DMS53 treated with DMSO at 0.1 percent for 48 hours (cell line): ENCODE data around the gene PLEKHH1.
A peak's percentile ranks its signal among the peaks of the same experiment; 100 is the strongest.

Experiments used
- DNase-seq: peaks from one replicate; lab custom pipeline; 2025; ENCODE audit not compliant: unreplicated experiment; lab: John Stamatoyannopoulos, UW

PLEKHH1 gene

DNA sequence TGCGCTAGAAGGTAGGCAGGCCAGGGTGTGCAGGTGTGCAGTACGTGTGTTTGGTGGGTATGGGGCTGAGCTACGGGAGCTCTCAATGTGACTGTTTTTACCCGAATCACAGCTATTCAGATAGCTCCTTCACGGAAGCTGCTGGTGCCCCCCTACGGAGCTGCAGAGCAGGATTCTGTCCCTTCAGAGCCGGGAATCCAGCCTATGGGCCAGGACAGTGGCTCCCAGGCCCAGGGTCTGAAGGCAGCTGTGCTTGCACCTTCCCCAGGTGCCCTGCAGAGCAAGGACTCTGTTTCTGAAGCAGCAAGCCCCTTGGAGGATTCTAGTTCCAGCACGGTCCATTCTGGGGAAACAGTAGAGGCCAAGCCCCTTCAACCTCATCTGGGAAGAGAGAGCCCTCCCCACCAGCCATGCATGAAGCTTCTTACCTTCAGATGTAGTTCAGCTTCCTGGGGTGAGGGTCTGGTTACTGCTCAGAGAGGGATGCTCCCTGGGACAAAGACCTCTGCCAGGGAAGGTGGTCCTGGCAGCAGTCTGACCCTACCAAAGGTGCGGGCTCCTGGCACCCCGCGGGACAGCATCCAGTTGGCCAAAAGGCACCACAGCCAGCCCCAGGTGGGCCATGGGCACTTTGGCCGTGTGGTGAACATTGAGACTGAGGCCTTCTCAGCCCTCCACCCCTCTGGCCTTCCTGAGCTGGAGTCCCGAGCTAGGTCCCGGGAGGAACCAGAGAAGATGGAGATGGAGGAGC, 29.1 kb downstream of the PLEKHH1 start:
- DNase-seq = no peak

DNA sequence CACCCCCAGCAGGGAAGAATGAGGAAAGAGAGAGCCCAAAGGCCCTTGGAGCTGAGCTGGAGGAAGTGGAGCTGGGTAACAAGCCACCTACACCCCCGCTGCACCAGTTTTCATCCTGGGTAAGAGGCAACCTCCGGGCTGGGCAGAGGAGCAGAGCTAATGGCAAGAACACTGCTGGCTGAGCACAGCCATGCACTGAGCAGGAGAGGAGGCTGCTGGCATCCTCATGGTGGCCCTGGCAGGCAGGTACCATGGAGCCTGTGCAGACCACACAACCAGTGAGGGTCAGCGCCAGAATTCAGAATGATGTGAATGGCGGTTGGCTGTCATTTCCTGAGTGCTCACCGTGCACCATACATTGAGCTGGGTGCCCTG, 29.7 kb downstream of the PLEKHH1 start:
- DNase-seq = no peak

DNA sequence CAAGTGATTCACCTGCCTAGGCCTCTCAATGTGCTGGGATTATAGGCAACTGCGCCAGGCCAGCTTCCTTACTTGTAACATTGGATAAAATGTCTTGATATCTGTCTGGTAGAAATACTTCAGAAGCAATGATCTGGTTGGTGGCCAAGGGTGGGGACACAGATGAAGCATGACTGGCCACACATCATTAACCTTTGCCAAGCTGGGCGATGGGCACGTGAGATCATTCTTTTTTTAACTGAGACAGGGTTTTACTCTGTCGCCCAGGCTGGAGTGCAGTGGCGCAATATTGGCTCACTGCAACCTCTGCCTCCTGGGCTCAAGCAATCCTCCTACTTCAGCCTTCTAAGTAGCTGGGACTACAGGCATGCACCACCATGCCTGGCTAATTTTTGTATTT, 31.1 kb downstream of the PLEKHH1 start:
- DNase-seq = no peak

DNA sequence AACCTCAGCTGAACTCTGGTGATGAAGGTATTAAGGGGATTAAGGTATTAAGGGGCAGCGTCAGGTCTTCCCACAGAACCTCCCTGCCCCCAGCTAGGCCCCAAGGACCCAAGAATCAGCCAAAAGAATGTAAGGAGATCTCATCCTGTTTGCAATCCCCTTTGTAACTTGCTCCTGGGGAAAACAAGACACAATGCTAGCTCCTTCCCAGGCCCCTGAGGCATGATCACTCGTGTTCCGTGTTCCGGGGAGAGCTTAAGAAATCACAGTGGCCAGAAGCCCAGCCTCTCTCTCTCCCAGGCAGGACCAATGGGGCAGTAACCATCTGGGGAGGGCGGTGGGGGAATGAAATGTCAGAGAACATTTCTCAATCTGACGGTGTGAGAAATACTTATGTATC, 33.8 kb downstream of the PLEKHH1 start:
- no peak for DNase-seq

DNA sequence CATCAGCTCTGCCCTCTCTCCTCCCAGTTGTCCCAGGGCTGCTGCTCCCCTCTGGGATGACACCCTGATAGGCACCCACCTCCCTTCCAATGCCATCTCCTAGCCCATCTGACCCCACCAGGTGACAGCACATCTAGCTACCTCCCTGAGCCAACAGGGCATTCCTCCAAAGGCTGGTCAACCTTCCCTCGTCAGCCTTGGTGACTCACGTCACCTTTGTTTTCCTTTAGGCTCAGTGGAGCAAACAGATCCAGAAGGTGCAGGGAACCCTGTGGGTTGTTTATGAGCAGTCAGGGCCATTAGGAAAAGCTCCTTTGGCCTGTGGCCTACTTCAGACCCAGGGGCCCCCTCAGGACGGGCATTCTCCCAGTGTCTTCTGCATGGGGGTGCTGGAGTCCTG, 34.6 kb downstream of the PLEKHH1 start:
- no peak for DNase-seq

DNA sequence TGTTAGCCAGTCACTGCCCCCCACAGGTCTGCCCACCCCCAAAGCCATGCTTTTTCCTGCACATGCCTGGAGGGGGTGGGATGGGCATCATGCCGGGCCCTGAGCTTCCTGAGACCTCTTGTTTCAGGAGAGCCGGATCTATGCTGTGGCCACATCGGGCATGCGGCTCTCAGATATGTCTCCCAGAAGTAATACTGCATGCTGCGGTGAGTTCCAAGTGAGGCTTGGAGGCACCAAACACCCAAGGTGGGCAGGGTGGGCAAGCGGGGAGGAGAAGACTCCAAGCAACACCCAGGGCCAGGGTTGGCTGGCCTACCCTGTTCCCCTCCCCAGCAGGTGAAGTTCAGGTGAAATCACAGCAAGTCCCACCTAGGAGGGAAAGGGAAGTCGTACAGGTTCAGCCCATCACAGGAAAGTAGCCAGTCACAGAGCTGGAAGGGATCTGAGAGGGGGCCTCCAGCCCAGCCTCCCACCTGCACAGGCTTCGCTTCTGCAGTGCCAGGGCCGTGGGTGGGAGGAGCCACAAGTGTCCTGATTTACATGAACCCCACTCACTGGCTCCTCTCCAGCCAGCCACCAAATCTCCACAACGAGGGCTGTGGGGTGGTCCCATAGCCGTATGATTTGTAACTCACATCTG, 36.0 kb downstream of the PLEKHH1 start:
- no peak for DNase-seq

DNA sequence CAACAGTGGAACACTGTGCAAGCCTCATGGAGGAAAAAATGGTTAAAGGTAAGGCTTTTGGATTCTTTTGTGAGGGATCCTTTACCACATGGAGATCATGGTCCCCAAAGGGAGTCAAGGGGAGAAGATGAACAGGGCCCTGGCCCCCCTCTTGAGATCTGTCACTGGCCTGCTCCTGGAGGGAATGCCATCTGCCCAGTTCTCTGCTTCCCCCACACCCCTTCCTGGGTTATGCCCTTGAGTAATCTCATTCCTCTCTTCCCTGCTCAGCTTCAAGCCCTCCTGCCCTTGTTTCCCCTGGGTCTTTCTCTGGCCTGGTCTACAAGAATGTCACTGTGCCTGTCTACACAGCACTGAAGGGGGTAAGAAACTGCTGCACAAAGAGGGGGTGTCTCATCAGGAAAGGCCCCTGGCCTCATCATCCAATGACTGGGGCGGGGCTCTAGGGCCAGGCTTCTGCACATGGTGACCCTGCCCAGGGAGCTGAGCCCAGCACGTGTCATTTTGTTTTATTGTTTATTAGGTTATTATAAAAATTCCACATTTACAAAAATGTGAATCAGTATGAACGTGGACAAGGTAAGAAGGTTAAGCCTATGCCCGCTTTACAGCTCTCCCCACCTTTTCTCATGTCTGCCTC, 36.7 kb downstream of the PLEKHH1 start:
- DNase-seq = no peak

DNA sequence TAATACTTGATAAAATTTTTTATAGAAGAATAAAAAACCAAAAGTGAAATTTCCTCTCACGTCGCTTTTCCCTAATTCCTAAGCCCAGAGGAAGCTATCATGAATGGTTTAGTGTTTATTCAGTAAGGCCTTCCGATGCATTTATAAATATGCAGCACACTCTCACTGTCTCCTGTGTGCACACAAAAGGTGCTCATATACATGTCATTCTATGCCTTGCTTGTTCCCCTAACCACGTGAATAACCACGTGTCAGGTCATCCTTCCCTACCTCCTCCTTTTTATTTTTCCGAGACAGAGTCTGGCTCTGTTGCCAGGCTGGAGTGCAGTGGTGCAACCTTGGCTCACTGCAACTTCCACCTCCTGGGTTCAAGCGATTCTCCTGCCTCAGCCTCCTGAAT, 37.4 kb downstream of the PLEKHH1 start:
- no peak for DNase-seq

DNA sequence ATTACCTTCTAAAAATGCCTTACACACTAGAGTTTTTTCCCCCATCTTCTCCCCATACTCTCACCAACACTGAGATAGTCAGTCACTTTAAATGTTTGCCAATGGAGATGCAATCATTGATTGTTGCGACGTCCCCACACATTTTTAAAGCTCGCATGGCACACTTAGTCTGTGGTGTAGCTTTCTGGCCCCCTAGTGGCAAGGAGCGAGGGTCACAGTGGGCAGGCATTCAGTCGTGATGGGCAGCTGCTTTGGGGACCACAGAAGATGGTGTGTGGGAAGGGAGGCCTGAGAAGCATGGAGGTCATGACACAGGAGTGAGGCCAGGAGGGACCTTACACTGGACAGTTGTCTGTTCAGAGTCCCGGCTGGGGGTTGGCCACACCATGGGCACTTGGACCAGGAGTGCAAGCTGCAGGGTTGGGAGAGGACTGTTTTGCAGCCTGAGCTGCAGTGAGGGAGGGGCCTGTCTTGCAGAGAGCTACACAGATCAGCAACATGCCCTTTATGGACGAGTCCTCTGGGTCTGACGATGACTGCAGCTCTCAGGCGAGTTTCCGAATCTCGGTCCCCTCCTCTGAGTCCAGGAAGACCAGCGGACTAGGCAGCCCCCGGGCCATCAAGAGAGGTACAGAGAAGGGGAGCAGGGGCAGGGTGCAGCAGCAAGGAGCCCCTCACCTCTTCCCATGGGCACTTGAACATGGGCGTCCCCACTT, 38.3 kb downstream of the PLEKHH1 start:
- peak; percentile 15 for DNase-seq

DNA sequence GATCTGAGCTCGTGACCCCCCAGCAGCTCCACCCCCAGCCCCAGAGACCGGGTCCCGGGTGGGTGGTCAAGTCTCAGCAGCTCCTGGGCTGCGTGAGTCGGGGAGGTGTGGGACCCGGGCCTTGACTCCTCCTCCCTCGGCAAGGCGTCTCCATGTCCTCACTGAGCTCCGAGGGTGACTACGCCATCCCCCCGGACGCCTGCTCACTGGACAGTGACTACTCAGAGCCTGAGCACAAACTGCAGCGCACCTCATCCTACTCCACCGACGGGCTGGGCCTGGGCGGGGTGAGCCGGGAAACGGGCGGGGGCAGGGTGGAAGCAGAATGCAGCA, 38.9 kb downstream of the PLEKHH1 start:
- no peak for DNase-seq

DNA sequence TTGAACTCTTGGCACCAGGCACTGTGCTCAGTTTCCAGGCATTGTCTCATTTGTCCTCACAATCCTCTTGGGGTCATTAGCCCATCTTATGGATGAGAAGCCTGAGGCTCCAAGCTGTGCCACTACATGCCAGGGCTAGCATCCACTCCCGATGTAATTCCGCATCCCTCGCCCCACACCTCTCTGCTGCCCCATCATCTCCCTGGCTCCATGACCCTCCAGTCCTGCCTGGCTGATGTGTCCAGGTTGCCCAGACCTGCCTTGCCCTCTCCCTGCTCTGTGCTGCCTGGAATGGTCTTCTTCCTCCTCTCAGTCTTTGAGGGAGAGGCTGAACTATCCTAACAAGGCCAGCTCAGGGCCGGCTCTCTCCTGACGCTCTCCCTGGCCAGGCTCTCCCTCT, 39.5 kb downstream of the PLEKHH1 start:
- no peak for DNase-seq

DNA sequence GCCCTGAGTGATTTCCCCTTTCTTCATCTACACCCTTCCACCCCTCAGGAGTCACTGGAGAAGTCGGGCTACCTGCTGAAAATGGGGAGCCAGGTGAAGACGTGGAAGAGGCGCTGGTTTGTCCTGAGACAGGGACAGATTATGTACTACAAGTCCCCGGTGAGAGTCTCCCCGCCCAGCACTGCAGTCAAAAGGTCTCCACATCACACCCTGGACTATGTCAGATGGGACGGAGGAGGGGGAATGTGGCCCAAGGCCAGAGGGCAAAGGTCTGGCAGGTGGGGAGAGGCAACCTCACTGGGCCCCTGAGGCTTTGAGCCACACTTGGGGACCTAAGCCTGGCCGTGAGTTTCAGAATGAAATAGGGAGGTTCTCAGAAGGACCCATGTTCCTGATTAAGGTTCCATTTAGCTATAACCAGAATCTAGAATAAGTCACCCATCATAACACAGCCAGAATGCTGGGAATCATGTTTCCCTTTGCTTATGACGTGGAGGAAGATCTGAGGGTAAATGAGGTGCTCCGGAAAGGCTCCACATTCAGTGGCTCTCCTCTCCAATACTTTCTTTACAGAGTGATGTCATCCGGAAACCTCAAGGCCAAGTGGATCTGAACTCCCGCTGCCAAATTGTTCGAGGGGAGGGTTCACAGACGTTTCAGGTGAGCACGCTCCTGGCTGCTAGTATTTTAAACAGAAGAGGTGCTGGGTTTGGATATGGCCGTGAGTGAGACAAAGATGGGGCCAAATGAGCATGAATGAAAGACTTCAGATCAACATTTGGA, 40.3 kb downstream of the PLEKHH1 start:
- DNase-seq = no peak

DNA sequence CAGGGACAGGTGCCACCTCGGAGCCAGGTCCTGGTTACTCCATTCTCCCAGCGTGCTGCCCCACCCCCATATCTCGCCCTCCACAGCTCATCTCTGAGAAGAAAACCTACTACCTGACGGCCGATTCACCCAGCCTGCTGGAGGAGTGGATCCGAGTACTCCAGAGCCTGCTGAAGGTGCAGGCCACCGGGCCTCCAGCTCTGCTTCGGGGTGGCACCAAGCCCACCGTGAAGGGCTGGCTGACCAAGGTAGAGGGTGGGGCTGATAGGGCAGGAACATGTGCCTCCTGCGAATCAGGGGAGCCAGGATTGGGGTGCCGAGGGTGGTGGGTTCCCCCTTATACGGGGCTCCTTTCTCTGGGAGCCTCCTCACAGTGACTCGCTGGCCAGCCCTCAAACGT, 41.1 kb downstream of the PLEKHH1 start:
- DNase-seq = no peak

DNA sequence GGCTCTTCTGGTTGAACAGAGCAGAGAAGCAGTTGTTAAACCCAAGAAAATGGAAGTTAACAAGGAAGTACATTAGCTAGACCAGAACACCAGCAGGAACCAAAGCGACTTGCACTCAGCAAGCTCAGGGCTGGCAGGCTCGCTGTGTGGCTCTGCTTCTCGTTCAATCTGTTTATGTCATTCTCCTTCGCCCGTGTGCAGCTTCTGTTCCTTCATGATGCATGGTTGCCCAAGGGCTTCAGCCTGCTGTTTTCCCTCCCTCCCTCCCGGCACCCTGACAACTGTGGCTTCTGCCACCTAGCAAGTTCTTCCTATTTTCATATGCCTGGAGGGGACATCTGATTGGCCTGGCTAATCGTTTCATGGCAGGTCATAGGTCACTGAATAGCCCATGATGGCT, 41.7 kb downstream of the PLEKHH1 start:
- DNase-seq = no peak

DNA sequence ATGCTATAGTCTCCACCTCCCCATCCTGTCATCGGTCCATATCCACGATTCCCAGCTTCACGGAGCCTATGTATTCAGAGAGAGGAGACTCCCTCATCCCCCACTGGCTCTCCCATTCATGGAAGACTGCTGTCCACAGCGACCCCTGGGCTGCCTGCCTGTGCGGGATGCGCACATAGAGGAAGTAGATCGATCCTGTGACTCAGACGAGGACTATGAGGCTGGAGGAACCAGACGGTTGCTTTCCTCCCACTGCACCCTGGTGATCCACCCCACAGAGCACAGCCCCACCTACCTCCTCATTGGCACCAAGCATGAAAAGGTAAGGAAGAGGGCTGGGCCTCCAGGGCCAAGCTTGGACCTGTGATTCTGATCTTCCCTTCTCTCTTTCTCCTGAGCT, 42.6 kb downstream of the PLEKHH1 start:
- no peak for DNase-seq

DNA sequence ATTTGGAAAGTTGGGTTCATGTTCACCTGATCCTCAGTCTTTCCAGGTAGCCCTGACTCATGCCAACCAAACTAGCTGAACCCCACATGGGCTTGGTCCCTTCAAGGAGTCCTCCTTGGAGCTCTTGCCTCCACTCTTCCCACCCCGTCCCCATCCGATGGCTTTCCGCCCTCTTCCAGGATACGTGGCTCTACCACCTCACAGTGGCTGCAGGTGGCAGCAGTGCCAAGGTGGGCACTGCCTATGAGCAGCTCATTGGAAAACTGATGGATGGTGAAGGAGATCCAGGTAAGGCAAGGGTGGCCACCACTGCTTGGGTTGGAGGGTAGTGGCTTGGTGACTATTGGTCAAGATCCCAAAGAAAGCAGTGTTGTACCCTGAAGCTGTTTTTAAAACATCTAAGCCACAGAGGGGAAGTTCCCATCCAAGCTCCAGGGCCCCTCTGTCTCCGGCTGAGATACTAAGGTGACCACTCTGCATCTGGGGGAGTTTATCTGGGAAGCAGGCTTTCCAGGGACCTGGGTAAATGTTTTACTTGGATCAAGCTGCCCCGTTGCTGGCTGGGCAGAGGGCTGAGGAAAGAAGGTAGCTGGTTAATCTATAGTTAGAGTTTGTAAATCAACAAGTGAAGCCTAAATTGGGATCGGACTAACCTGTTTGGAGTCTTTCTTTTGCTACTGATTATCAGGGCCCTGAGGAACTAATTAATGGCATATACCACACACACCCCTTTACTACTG, 43.3 kb downstream of the PLEKHH1 start:
- DNase-seq = no peak

DNA sequence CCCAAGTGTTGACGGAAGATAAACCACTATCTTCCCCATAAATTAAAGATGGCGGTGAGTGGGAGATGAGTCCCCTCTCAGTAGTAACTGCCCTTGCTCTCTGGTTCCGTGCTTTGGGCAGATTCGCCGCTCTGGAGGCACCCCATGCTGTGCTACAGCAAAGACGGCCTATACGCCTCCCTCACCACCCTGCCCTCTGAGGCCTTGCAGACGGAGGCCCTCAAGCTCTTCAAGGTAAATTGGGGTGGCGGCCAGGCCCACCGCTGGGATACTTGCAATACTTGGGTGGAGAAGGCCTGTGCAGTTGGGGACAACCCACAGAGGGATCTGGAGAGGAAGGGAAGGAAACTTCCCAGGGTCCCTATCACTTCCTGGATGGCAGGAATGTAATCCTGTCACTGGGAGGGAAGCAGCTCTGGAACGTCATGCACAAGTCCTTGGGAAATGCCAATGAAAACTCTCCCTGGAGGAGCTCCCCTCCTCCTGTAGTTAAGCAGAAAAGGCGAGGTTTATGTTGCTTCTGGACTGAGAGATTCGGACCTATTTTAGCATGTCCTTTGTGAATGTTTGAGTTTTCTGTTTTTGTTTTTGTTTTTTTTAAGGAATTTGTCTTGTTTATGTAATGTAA, 44.2 kb downstream of the PLEKHH1 start:
- no peak for DNase-seq

DNA sequence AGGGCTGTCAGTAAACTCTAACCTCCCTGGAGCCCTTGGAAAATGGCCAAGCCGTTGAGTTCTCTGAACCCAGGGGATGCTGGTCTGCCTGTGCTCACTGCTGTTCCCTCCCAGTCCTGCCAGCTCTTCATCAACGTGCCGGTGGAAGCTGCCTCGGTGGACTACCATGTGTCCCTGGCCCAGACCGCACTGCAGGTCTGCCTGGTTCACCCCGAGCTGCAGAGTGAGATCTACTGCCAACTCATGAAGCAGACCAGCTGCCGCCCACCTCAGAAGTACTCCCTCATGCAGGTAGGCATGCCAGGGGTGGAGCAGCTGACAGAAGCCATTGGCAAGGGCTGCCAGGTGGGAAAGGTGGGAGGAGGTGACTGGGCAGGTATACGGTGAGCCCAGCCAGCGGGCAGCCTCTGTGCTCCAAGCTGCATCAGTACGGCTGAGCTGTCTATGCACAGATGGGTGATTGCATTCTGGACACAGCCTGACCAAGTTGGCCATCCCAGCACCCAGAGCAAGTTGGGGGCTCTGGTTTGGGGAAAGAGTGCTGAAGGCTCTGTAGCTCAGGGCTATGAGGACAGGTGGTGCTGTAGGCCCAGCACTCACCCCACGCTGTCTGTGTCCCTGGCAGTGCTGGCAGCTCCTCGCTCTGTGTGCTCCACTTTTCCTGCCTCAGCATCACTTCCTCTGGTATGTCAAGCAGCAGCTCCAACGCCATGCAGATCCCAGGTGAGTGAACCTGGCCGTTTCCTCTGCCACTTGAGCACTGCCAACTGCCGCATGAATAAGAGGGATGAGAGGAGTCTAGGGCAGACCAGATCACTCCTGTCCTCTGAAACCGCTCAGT, 45.0 kb downstream of the PLEKHH1 start:
- no peak for DNase-seq

DNA sequence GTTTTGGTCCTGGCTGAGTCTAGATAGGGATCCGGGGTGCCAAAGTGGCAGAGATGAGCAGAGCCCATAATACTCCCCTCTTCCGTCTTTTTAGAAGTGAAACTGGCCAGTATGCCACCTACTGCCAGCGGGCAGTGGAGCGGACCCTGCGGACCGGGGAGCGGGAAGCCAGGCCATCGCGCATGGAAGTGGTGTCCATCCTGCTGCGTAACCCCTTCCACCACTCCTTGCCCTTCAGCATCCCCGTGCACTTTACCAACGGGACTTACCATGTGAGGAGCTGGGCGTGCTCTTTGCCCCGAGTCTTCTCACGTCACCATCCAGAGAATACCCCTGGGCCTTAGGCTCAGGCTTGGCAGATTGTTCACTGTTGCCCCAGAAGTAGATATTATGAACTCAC, 46.0 kb downstream of the PLEKHH1 start:
- DNase-seq = no peak
